ENCODE results near the gene LCN1. TPM values are rescaled to one million over a fixed set of nuclear protein-coding genes. Genes with fewer than 3 reads are reported as not detected.

LCN1 gene
- total and polyA plus RNA-seq, 2 of the 4 experiments (the other 2 are of a cell fraction) = not detected

- Histone ChIP-seq H2AFZ (replicated peaks; ENCODE audit: low read length, poor library complexity) (no peak overlapping the region), H4K20me1 (ENCODE audit: insufficient read depth, low read length) (no peaks in the 10 kb centered on the region), H2AK5ac (ENCODE audit: low read depth, low read length) (no peak overlapping the region), H4K8ac (ENCODE audit: low read depth in 2 of 2, low read length in 2 of 2) (no peak overlapping the region), H3K23ac (ENCODE audit: low read depth, low read length) (no peak overlapping the region), H3K18ac (ENCODE audit: low read depth, low read length) (no peak overlapping the region), H3K9ac (ENCODE audit: low read depth, low read length) (no peak overlapping the region), H4K91ac (ENCODE audit: insufficient read depth, low read depth, low read length) (no peak overlapping the region), H3K36me3 (ENCODE audit: control insufficient read depth, insufficient read depth, low read length) (no peaks in the 10 kb centered on the region), H2BK120ac (ENCODE audit: low read depth, low read length) (no peak overlapping the region), H3K27ac (ENCODE audit: insufficient read depth, low read length) (no peak overlapping the region), H3K4me3 (ENCODE audit: insufficient read depth, low read depth, low read length) (no peak overlapping the region), H3K9me3 (ENCODE audit: control insufficient read depth, insufficient read depth, low read length) (no peaks in the 10 kb centered on the region), H3K4me1 (ENCODE audit: control insufficient read depth, insufficient read depth, low read length) (no peaks in the 10 kb centered on the region), H3K9me1 (ENCODE audit: insufficient read depth, low read length) (no peaks in the 10 kb centered on the region), H2BK20ac (ENCODE audit: low read depth, low read length) (no peak overlapping the region), H2BK5ac (ENCODE audit: low read depth, low read length, poor library complexity, severe bottlenecking) (no peak overlapping the region), H3K27me3 (ENCODE audit: control insufficient read depth, insufficient read depth, low read length) (no peaks in the 10 kb centered on the region; the same call in 1 of the 2 replicates), H3K56ac (ENCODE audit: extremely low read depth, insufficient read depth, low read length) (no peak overlapping the region), H3K14ac (replicated peaks; ENCODE audit: low read depth, low read length) (no peak overlapping the region), H4K5ac (ENCODE audit: low read depth, low read length) (no peak overlapping the region), H2BK15ac (ENCODE audit: low read depth, low read length) (no peak overlapping the region), H3K4me2 (ENCODE audit: low read depth, low read length) (no peak overlapping the region), H2AK9ac (replicated peaks; ENCODE audit: low read depth, low read length, poor library complexity) (no peak overlapping the region), H3K79me1 (ENCODE audit: low read depth in 1 of 2, low read length in 2 of 2) (no peaks in the 10 kb centered on the region), H3K4ac (ENCODE audit: low read depth, low read length) (no peak overlapping the region)
- dilution Hi-C loops (cut with HindIII; ENCODE audit: low sequenced_read_pairs, unreplicated experiment) (no loop called here), in situ Hi-C loops (cut with MboI; ENCODE audit: low sequenced_read_pairs) (no loop called here), intact Hi-C loops (cut with micrococcal nuclease) (no loop called here)
- 79% methylated on average over 6 of the region's 14 CpGs; no CpG with 5 or more reads in 1 of the 2 experiments for WGBS, 2 experiments (ENCODE audit: extremely low coverage in 2 of 2, insufficient read length in 1 of 2)
- no peak for TF ChIP-seq MXI1 (IDR thresholded peaks at IDR 0.05; ENCODE audit: borderline replicate concordance, low read depth, low read length)
- no peak for TF ChIP-seq MAZ (IDR thresholded peaks at IDR 0.05; ENCODE audit: borderline replicate concordance, low read depth, low read length)
- no peak for TF ChIP-seq SMC3 (IDR thresholded peaks at IDR 0.05; ENCODE audit: low read depth, low read length)
- TF ChIP-seq RAD21 (IDR thresholded peaks at IDR 0.05; ENCODE audit: low read length) = no peak
- TF ChIP-seq NFE2L2 (IDR thresholded peaks at IDR 0.05; ENCODE audit: low read depth, low read length) = no peak
- TF ChIP-seq RFX5 (IDR thresholded peaks at IDR 0.05; ENCODE audit: low read depth, low read length) = no peak
- no peak for TF ChIP-seq CEBPB (IDR thresholded peaks at IDR 0.05; ENCODE audit: low read depth, low read length)
- no peak for TF ChIP-seq CTCF (conservative IDR thresholded peaks at IDR 0.05; ENCODE audit: low read depth, low read length)
- TF ChIP-seq RCOR1 (IDR thresholded peaks at IDR 0.05; ENCODE audit: insufficient replicate concordance, low read length) = no peak
- TF ChIP-seq, protein P1, sequence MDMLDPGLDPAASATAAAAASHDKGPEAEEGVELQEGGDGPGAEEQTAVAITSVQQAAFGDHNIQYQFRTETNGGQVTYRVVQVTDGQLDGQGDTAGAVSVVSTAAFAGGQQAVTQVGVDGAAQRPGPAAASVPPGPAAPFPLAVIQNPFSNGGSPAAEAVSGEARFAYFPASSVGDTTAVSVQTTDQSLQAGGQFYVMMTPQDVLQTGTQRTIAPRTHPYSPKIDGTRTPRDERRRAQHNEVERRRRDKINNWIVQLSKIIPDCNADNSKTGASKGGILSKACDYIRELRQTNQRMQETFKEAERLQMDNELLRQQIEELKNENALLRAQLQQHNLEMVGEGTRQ (IDR thresholded peaks at IDR 0.05; ENCODE audit: low read depth, low read length) = no peak
- no peak for TF ChIP-seq ELK1 (IDR thresholded peaks at IDR 0.05; ENCODE audit: borderline replicate concordance, low read depth, low read length)
- TF ChIP-seq BHLHE40 (IDR thresholded peaks at IDR 0.05; ENCODE audit: low read depth, low read length) = no peak
- no peak for TF ChIP-seq POLR2A (IDR thresholded peaks at IDR 0.05; ENCODE audit: low read depth, low read length)
- TF ChIP-seq MAFK (IDR thresholded peaks at IDR 0.05; ENCODE audit: low read depth, low read length) = no peak
- no peak for TF ChIP-seq CHD1 (IDR thresholded peaks at IDR 0.05; ENCODE audit: low read depth, low read length)
- no peak for TF ChIP-seq FOS (IDR thresholded peaks at IDR 0.05; ENCODE audit: low read depth, low read length)
- no TSS peak for BruUV-seq (replicated peaks)
- ChIA-PET CTCF (no interaction called here), POLR2A (ENCODE audit: unreplicated experiment) (no interaction called here)
- ATAC-seq (ENCODE audit: low read depth) (no peak), DNase-seq (no peak)
Observed at GRCh38 chr9:135551031-135551430, 29.8 kb downstream of the LCN1 start.

Measured in IMR-90 (cell line).